Heart left ventricle (tissue), 16 donors: Measurements from ENCODE around the gene STOX1. TPM values are rescaled to one million over a fixed set of nuclear protein-coding genes. Genes with fewer than 3 reads are reported as not detected.
"Not testable (repeated sequence)": the region's sequence is repeated elsewhere in the genome, so short reads cannot be mapped to it uniquely, and the experiment has no call there.

Experiments used
- ATAC-seq, 4 donors: fragments of 200-7000 bp; cut with Tn5 transposase; one replicate each; pipeline ENCODE4 v1.9.1; 2020 to 2022; ENCODE audit warnings: moderate library complexity in 4 of 4, mild to moderate bottlenecking in 3 of 4, moderate number of reproducible peaks in 1 of 4
- DNase-seq, 5 donors: peaks; one replicate each; pipeline ENCODE4 v3.0.0-alpha.2; 2020
- H3K27ac ChIP-seq, 12 donors: fragments of 200-600 bp; sonication (generic) in 4 of 12; one replicate each; pipeline versions ENCODE4 v1.5.0 to v1.8.0; 2016 to 2022; ENCODE audit warnings: mild to moderate bottlenecking in 2 of 12
- H3K27me3 ChIP-seq, 9 donors: fragments of 200-600 bp; sonication (generic) in 2 of 9; one replicate each; pipeline versions ENCODE4 v1.5.1 to v1.8.0; 2016 to 2022; ENCODE audit warnings: mild to moderate bottlenecking in 3 of 9
- H3K36me3 ChIP-seq, 9 donors: fragments of 200-600 bp; sonication (generic) in 2 of 9; one replicate each; pipeline versions ENCODE4 v1.5.0 to v1.8.0; 2018 to 2022; ENCODE audit warnings: mild to moderate bottlenecking in 2 of 9
- H3K4me1 ChIP-seq, 12 donors: fragments of 200-600 bp; sonication (generic) in 4 of 12; one replicate each; pipeline versions ENCODE4 v1.5.0 to v1.8.0; 2016 to 2022; ENCODE audit warnings: mild to moderate bottlenecking in 3 of 12
- H3K4me3 ChIP-seq, 12 donors: fragments of 200-600 bp; sonication (generic) in 4 of 12; one replicate each; pipeline versions ENCODE4 v1.5.0 to v1.8.0; 2017 to 2022; ENCODE audit warnings: mild to moderate bottlenecking in 9 of 12, moderate library complexity in 4 of 12
- H3K9me3 ChIP-seq, 12 donors: fragments of 200-600 bp; sonication (generic) in 4 of 12; one replicate each; pipeline versions ENCODE4 v1.5.0 to v1.8.0; 2016 to 2022; ENCODE audit warnings: mild to moderate bottlenecking in 1 of 12
- POLR2A ChIP-seq, 2 donors: fragments of 450-650 bp; IDR thresholded peaks; one replicate each; pipeline ENCODE4 v1.6.1; 2017; ENCODE audit warnings: antibody characterized with exemption in 2 of 2, mild to moderate bottlenecking in 2 of 2, moderate library complexity in 2 of 2
- WGBS, 4 donors: extraction: QIAGEN DNeasy Blood & Tissue Kit in 2 of 4; methylation state at CpG; one replicate each; pipeline versions ENCODE4 v1.1.5 to v1.1.7; 2013 to 2018; 5-methylcytosine and 5-hydroxymethylcytosine counted together
- intact Hi-C, 10 donors: fragments of 100-400 bp; cut with DNase I; formaldehyde crosslinking; loops; one replicate each; pipeline versions ENCODE4 v1.11.1 to v1.14.2; 2022
- polyA plus RNA-seq, 2 donors: library from polyadenylated mRNA; stranded (reverse); fragments of 200-250 nt; gene quantifications; one replicate each; pipeline ENCODE4 v1.2.3, GENCODE V29; 2013
- total RNA-seq, 9 donors: library from RNA; depleted of rRNA in 2 of 9; stranded (reverse); fragments of >200 nt in 2 of 9; fragmentation: NEBNext Ultra II Directional in 3 of 9; extraction: Animal tissue kit (Norgen Biotek cat#: 25700) in 3 of 9; gene quantifications; one replicate each; pipeline versions ENCODE4 v1.1.0 to v1.2.4, GENCODE V29; 2016 to 2023
- TF ChIP-seq, protein P1 (sequence below), 12 donors: fragments of 200-600 bp; sonication (generic) in 4 of 12; IDR thresholded peaks; one replicate each; pipeline versions ENCODE4 v1.5.0 to v1.8.0; 2018 to 2022; ENCODE audit warnings: antibody characterized with exemption in 12 of 12, mild to moderate bottlenecking in 5 of 12
- donor health status: ischemic (EF 13 %, LVEDD 7.1; RV severe dilation, severe dysfunction).
- donor health status: healthy with polysubstance abuse.
- donor health status: DM: no; HTN: yes; CAD: no.
- donor health status: DM: no; HTN: no; CAD: no.
- donor health status: ischemic (EF 25% LVEDD 6.9; RV normal size, moderate dysfunction).
- donor health status: ischemic (EF 25% LVEDD 5.7; RV mildly dilated, moderate dysfunction).
- donor health status: healthy.
- donor health status: DM: yes; HTN: yes; CAD: no.
- donor health status: ischemic (EF 35%, LVEDD 5.7; RV mildly dilated, moderate dysfunction).
- donor health status: nonischemic (EF 11% LVEDD 7.7; RV severe dilation, severe dysfunction).
- donor health status: DM: yes; HTN: yes; CAD: no.
- donor health status: PGD.
- donor health status: ischemic (EF 29% LVEDD 5.4; RV normal size, mild dysfunction).
- donor health status: nonischemic (EF 23%, LVEDD 6.1; RV moderate dilation, normal function).

Gene STOX1
- total and polyA plus RNA-seq, 11 donors: 0.09 to 1.2 (median 0.27) TPM; not detected in 1

DNA sequence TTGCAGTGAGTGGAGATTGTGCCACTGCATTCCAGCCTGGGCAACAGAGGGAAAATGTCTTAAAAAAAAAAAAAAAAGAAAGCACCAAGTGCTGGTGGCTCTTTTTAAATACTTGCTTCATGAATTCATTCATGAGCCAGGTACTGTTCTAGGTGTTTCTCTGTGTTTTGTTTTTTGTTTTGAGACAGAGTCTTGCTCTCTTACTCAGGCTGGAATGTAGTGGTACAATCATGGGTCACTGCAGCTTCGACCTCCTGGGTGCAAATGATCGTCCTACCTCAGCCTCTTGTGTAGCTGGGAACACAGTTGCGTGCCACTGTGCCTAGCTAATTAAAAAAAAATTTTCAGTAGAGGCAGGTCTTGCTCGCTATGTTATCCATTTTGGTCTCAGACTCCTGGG, 5.3 kb downstream of the STOX1 start:
- no peak for TF ChIP-seq POLR2A (IDR thresholded peaks at IDR 0.05)
- TF ChIP-seq, protein P1, sequence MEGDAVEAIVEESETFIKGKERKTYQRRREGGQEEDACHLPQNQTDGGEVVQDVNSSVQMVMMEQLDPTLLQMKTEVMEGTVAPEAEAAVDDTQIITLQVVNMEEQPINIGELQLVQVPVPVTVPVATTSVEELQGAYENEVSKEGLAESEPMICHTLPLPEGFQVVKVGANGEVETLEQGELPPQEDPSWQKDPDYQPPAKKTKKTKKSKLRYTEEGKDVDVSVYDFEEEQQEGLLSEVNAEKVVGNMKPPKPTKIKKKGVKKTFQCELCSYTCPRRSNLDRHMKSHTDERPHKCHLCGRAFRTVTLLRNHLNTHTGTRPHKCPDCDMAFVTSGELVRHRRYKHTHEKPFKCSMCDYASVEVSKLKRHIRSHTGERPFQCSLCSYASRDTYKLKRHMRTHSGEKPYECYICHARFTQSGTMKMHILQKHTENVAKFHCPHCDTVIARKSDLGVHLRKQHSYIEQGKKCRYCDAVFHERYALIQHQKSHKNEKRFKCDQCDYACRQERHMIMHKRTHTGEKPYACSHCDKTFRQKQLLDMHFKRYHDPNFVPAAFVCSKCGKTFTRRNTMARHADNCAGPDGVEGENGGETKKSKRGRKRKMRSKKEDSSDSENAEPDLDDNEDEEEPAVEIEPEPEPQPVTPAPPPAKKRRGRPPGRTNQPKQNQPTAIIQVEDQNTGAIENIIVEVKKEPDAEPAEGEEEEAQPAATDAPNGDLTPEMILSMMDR (IDR thresholded peaks at IDR 0.05): no peak

DNA sequence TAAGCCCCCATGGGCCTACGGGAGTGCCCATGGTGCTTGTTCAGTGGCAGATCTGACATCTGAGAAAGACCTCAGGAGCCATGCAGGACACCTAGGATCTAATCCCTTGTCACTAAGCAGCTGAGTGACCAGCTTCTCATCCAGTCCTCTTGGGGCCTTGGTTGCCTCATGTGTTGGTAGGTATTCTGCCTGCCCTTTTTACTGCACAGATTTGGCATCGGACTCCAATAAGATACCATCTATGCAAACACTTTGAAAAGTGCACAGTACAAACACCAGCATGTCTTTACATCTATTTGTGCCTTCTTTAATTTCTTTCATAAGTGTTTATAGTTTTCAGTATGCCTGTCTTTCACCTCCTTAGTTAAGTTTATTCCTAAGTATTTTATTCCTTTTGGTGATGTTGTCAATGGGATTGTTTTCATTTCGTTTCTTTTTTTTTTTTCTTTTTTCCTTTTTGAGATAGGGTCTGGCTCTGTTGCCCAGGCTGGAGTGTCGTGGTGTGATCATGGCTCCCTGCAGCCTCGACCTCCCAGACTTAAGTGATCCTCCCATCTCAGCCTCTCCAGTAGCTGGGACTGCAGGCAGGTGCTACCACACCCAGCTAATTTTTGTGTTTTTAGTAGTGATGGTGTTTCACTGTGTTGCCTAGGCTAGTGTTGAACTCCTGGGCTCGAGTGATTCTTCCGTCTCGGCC, 10.4 kb downstream of the STOX1 start:
- no peaks in the 10 kb centered on the region for H3K27me3 ChIP-seq
- 86 to 91% (median 88%) methylated on average over 8 of the region's 8 CpGs for WGBS, 4 donors
- no peaks in the 10 kb centered on the region for H3K36me3 ChIP-seq
- no peaks in the 10 kb centered on the region for H3K4me1 ChIP-seq
- intact Hi-C loops: no loop called here
- H3K4me3 ChIP-seq: no peak overlapping the region
- TF ChIP-seq, protein P1 (IDR thresholded peaks at IDR 0.05): no peak
- TF ChIP-seq POLR2A (IDR thresholded peaks at IDR 0.05): no peak
- no peaks in the 10 kb centered on the region for H3K9me3 ChIP-seq
- DNase-seq (no peak), ATAC-seq (no peak)
- H3K27ac ChIP-seq: no peak overlapping the region

More for the DNA sequence above, 5.3 kb downstream of the STOX1 start:
- Histone ChIP-seq H3K27ac (no peak overlapping the region), H3K27me3 (peaks cover 0 to 13% (median 0%) of the 10 kb centered on the region in 9 donors), H3K36me3 (no peaks in the 10 kb centered on the region), H3K4me1 (peaks cover 0 to 5% (median 0%) of the 10 kb centered on the region in 12 donors), H3K4me3 (no peak overlapping the region), H3K9me3 (no peaks in the 10 kb centered on the region)
- WGBS, 4 donors: 85 to 91% (median 89%) methylated on average over 4 of the region's 4 CpGs
- DNase-seq: no peak
- no peak for ATAC-seq
- intact Hi-C loops: no loop called here

DNA sequence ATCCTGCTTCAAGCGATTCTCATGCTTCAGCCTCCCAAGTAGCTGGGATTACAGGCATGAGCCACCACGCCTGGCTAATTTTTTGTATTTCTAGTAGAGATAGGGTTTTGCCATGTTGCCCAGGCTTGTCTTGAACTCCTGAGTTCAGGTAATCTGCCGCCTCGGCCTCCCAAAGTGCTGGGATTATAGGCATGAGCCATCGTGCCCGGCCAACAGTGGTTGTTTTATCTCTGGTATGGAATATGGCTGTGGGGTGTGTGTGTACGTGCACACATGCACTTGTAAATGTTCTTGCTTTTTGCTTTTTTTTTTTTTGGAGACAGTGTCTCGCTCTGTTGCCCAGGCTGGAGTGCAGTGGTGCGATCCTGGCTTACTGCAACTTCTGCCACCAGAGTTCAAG, 13.3 kb downstream of the STOX1 start:
- not testable (repeated sequence) for H3K27ac ChIP-seq, DNase-seq, ATAC-seq

GRCh38 chr10:68848281-68848680, 20.9 kb downstream of the STOX1 start:
- DNase-seq: no peak
- H3K4me3 ChIP-seq: no peak overlapping the region
- no peak for ATAC-seq
- intact Hi-C loops: no loop called here
- WGBS, 4 donors: 81 to 93% (median 90%) methylated on average over 2 of the region's 2 CpGs
- H3K9me3 ChIP-seq: no peaks in the 10 kb centered on the region
- no peaks in the 10 kb centered on the region for H3K4me1 ChIP-seq
- H3K36me3 ChIP-seq: no peaks in the 10 kb centered on the region
- TF ChIP-seq, protein P1 (IDR thresholded peaks at IDR 0.05): no peak
- no peak for TF ChIP-seq POLR2A (IDR thresholded peaks at IDR 0.05)
- no peak overlapping the region for H3K27ac ChIP-seq
- no peaks in the 10 kb centered on the region for H3K27me3 ChIP-seq

More for the DNA sequence above, 13.3 kb downstream of the STOX1 start:
- H3K9me3 ChIP-seq, H3K27me3 ChIP-seq, intact Hi-C loops, H3K36me3 ChIP-seq, H3K4me3 ChIP-seq, H3K4me1 ChIP-seq: not testable (repeated sequence)
- WGBS, 4 donors: 93 to 96% (median 94%) methylated on average over 9 of the region's 9 CpGs

- no peak overlapping the region for H3K4me3 ChIP-seq
- WGBS, 4 donors: 66 to 72% (median 71%) methylated on average over 4 of the region's 4 CpGs
- no peaks in the 10 kb centered on the region for H3K9me3 ChIP-seq
- no peak for DNase-seq
- H3K27me3 ChIP-seq: no peaks in the 10 kb centered on the region
- no peak overlapping the region for H3K27ac ChIP-seq
- intact Hi-C loops: no loop called here
- no peak for ATAC-seq
- no peaks in the 10 kb centered on the region for H3K4me1 ChIP-seq
- no peaks in the 10 kb centered on the region for H3K36me3 ChIP-seq
- no peak for TF ChIP-seq POLR2A (IDR thresholded peaks at IDR 0.05)
- TF ChIP-seq, protein P1 (IDR thresholded peaks at IDR 0.05): no peak
Measured at GRCh38 chr10:68848806-68849205, 21.5 kb downstream of the STOX1 start.
